Amniotic stem cell (primary cell): ENCODE data around the gene DCLRE1C.
"Not testable (repeated sequence)": the region's sequence is repeated elsewhere in the genome, so short reads cannot be mapped to it uniquely, and the experiment has no call there.

Experiments
- DNase-seq: peaks from one replicate; lab custom pipeline; 2025; lab: John Stamatoyannopoulos, UW

Gene DCLRE1C

DNA sequence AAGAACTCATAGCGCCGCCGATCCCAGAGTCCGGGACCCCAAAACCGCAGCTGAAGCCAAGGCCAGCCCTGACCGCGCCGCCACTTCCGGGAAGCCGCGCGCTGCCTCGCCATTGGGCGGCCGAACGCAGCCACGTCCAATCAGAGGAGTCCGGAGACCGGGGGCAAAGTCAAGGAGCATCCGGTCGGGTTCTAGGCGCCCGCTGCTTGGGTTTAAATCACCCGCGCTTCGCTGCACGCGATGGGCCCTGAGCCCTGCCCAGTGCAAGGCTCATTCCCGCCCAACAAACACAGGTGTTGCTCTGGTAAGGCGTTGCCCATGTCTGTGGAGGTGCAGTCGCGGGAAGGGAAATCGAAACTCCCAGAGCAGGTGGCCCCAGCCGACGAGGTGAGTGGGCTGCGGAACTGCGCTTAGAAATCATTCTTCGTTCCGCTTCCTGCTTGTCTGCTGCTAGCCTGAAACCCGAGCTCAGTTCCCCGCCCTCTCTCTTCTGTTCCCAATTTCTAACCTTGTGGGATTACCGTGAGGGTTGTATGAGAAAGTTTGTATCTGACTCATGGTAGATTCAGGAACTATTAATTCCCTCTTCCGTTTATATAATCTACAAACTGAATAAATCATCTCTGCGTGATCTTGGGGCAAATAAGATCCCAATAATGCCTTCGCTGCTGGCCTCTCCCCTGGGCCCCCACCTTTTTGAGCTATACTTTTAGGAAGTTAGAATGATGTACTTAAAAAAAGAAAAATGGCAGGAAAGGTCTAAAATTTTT is at the start of gene DCLRE1C:
DCLRE1C (minus strand) TSS at position 96 of the 770 bp plus-strand sequence; CDS start at position 10, 86 bp downstream.
- DNase-seq = peak; percentile 93

DNA sequence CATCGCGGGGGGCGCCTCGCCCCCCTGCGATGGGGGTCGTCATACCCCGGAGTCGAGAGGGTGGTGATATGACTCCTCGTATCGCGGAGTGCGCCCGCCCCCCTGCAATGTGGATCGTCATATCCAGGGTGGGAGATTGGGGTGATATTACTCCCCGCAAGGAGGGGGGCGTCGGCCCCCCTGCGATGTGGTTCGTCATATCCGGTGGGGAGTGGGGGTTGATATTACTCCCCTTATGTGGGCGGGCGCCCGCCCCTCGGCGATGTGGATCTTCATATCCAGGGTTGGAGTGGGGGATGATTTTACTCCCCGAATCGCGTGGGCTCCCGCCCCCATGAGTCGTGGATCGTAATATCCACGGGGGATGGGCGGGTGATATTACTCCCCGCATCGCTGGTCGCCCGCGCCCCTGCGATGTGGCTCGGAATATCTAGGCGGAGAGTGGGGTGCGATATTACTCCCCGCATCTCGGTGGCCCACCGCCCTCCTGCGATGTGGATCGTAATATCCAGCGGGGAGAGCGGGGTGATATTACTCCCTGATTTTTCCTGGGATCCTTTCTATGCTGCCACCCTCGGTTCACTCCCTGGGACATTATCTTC is 42.2 kb upstream of the DCLRE1C start:
- DNase-seq = no peak

GRCh38 chr10:14993500-14994455 is 39.9 kb upstream of the DCLRE1C start:
- DNase-seq = not testable (repeated sequence)

- DNase-seq = not testable (repeated sequence)
Measured at GRCh38 chr10:14992336-14992735, 38.4 kb upstream of the DCLRE1C start.

DNA sequence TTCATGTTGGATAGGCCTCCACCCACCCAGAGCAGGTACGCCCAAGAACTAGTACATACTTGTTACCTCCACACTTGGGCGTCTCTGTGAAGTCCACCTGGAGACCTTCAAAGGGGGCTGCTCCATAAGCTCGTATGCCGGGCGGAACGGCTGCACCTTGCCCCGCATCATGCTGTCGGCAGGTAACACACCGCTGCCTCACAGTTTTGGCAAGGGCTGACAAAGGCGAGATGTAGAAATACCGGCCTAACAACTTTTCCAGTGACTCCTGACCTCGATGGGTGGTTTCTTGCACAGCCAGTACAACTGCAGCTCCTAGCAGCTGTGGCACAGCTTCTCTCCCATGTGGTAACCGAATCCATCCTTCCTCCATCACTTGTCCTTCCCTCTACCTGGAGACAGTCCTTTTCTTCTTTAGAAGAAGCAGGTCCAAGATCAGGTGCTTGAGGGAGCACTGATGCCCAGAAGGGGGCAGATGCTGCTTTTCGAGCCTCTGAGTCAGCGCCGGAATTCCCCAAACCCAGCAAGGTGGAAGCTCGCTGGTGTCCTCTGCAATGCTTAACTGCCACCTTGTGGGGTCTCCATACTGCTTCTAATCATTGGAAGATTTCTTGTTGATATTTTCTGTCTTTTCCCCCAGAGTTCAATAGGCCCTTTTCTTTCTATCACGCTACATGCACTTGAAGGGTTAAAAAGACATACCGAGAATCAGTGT is 37.3 kb upstream of the DCLRE1C start:
- peak; percentile 52 for DNase-seq

GRCh38 chr10:14989552-14989951 is 35.7 kb upstream of the DCLRE1C start:
- not testable (repeated sequence) for DNase-seq

- no peak for DNase-seq
Measured at GRCh38 chr10:14982744-14983143, 28.8 kb upstream of the DCLRE1C start.

- no peak for DNase-seq
Measured at GRCh38 chr10:14975672-14976273, 21.9 kb upstream of the DCLRE1C start.

DNA sequence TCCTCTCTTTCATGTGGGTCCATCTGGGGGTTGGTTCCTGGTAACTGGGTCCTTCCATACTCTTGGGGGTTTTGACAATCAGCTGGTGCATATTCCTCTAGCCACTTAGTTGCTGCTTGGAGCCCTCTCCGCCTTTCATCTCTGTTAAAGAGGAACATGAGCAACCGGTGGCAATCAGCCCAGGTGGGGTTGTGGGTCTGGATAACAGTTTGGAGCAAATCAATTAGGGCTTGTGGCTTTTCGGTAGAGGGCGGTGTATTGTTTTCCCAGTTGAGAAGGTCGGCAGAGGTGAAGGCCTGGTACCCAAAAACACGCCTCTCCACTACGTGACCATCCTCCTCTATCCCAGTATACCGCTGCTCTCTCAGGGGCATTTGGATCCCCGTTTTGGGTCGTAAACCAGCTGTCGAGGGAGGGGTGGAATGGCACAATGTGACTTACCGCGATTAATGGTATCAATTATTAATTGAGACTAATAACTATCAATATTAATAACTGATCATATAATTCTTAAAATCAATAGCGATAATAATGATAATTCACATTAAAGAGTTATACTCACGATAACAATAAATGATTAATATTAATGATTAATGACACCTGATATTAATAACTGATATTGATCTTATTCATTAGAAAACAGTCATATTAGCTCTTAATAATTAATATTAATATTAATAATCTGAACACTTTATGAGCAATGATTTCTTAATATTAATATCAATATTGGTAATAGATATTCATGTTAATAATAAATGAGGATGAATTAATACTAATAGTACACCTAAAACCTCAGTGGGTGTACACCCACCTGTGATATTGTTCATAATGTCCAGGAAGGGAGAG is 20.5 kb upstream of the DCLRE1C start:
- not testable (repeated sequence) for DNase-seq

DNA sequence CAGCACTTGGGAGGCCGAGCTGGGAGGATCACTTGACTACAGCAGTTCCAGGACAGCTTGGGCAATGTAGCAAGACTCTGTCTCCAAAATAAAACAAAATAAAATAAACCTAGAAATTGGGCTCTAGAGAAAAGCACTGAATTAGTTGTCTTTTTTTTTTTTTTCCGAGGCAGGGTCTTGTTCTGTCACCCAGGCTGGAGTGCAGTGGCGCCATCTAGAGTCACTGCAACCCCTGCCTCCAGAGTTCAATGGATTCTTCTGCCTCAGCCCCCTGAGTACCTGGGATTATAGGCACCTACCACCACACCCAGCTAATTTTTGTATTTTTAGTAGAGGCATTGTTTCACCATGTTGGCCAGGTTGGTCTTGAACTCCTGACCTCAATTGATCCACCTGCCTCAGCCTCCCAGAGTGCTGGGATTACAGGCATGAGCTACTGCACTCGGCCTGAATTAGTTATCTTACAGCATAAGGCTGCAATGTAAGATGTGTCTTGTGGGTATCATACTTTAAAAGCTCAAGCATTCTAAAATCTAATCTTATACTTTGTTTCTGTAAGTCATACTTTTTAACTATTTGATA is 18.1 kb upstream of the DCLRE1C start:
- DNase-seq = no peak

GRCh38 chr10:14967897-14968296 is 14.0 kb upstream of the DCLRE1C start:
- no peak for DNase-seq

- peak; percentile 88 for DNase-seq
Measured at GRCh38 chr10:14959221-14960057, 5.5 kb upstream of the DCLRE1C start, which contains the start of gene MEIG1. Gene MEIG1, plus strand, starts transcription at chr10:14959388. Its CDS starts 7,081 bp downstream, at chr10:14966469.

DNA sequence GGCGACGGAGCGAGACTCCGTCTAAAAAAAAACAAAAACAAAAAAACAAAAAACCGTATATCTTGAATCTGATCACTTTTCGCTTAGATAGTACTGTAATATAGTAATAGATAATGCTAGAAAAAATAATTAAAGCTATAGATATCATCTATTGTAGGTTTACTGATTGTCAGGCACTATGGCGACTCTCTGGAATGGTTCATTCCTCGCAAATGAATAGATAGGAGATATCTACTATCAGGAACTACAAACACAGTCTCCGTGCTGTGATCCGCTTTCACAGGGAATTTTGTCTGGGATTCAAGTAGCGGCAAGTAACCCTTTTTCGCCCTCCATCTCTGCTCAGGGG is 5.0 kb upstream of the DCLRE1C start:
- DNase-seq = no peak

DNA sequence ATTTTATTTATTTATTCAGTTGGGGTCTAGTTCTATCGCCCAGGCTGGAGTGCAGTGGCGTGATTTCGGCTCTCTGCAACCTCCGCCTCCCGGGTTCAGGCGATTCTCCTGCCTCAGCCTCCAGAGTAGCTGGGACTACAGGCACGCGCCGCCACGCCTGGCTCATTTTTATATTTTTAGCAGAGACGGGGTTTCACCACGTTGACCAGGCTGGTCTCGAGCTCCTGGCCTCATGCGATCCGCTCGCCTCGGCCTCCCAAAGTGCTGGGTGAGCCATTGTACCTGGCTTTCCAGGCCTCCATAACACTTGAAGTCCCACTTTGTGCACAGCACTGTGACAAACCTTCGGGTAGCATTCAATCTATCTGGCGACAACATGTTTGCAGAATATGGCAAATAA is 1.0 kb upstream of the DCLRE1C start:
- no peak for DNase-seq

- DNase-seq = peak; percentile 50
Measured at GRCh38 chr10:14953424-14954000, 384 bp downstream of the DCLRE1C start.

GRCh38 chr10:14952851-14953423 is 959 bp downstream of the DCLRE1C start:
- no peak for DNase-seq

GRCh38 chr10:14949291-14949690 is 4.6 kb downstream of the DCLRE1C start:
- no peak for DNase-seq

GRCh38 chr10:14947268-14947667 is 6.6 kb downstream of the DCLRE1C start:
- no peak for DNase-seq
